CD4-positive, alpha-beta T cell treated with Interleukin-6 for 4 hours (primary cell): ENCODE results near the gene DAW1.

Experiments
- DNase-seq: peaks from one replicate; pipeline ENCODE4 v3.0.0-alpha.2; 2020; ENCODE audit warnings: mixed read lengths

The DAW1 gene

GRCh38 chr2:227862227-227862740, 9.1 kb upstream of the DAW1 start:
- DNase-seq, result peak; percentile 46

- DNase-seq, result no peak
Measured at GRCh38 chr2:227862741-227863588, 8.5 kb upstream of the DAW1 start.

DNA sequence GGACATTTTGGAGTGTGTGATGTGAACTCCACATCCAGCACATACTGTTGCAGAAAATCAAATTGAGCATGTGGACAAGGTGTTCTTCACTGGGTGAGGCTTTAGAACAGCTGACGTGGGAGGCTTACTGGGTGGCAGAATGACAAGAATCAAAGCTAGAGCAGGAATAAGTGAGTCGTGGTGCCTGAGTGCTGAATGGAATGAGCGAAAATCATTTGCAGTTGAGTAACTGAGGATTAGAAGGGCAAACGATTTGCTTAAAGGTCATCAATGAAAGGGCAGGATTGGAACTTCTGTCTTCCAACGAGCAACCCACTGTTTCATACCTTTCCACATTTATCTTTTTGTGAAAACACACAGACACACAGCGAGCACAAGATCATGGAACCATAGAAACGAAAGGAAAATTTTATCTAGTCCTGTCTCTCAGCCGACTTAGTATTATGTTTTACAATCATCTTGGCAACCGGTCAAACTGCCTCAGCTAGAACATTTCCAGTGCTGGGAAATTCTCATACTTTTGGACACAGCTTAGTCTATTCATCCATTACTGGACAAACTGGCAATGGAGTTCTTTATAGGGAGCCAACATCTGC, 7.2 kb upstream of the DAW1 start:
- DNase-seq, result no peak

- no peak for DNase-seq
Measured at GRCh38 chr2:227865291-227865690, 6.1 kb upstream of the DAW1 start.

- no peak for DNase-seq
Measured at GRCh38 chr2:227867386-227867785, 4.0 kb upstream of the DAW1 start.

- DNase-seq, result no peak
Measured at GRCh38 chr2:227870710-227871374, 589 bp upstream of the DAW1 start.

DNA sequence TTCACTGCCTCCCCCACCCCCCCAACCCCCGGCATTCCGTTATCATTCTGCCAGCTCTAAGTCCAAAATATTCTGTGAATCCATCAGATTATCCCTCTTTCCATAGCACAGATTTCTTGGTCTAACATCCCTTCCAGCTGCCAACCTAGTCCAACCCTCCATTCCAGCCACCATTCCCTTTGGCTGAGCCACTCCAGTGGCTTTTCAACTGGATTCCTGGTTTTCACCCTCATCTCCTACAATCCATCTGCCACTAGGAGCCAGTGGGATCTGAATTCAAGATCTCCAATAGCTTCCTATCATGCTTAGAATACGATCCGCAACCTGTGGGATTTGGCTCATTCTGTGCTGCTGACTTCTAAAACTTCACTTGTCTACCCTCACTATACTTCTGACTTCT, 1.2 kb downstream of the DAW1 start:
- no peak for DNase-seq

- DNase-seq, result no peak
Measured at GRCh38 chr2:227876300-227876801, 4.9 kb downstream of the DAW1 start.

DNA sequence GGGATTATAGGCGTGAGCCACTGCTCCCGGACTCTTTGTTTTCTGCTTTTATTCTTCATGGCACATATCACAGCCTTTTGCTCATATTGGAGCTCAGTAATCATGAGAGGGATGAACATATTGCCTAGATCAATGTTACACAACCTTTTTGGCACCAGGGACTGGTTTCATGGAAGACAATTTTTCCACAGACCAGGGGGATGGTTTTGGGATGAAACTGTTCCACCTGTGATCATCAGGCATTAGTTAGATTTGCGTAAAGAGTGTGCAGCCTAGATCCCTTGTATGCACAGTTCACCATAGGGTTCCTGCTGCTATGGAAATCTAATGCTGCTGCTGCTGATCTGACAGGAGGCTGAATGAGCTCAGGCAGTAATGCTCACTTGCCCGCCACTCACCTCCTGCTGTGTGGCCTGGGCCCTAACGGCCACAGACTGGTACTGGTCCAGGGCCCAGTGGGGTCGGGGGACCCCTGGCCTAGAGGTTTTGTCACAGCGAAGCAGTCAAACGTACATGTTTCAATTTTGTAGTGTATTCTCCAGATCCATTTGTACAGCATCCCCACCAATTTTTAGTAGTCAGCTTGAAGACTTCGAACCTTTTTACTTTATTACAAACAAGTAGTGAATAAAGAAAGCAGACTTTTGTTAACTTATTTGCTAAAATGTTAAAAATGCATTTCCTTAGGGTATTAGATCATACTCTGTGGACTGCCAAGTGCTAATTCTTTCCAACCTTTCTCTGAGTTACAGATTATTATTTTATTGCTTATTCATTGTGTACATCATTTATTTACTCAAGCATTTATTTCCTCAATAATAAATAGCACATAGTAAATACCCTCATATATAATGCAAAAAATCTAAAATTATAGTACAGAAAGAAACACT, 6.2 kb downstream of the DAW1 start:
- DNase-seq, result no peak

GRCh38 chr2:227880460-227880859, 9.0 kb downstream of the DAW1 start:
- no peak for DNase-seq

GRCh38 chr2:227881866-227882517, 10.6 kb downstream of the DAW1 start:
- no peak for DNase-seq

DNA sequence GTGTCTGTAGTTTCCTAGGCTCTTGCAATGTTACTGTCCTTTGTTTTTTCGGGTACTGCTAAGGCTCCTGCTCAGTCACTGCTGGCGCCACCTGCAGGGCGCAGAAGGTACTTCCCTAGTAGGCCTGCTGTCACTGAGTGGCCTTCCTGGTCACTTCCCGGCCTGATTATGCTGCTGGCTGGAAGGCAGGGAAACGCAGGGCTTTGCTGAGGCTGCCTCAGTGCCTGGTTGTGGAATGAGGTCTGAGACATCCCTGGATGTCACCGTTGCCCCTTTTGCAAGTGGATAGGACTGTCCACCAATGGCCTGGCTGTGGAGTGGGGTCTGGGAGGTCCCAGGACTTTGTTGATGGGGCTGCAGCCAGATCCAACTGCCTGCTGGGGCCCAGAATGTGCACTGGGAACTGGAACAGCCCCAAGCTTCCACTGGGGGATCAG, 13.1 kb downstream of the DAW1 start:
- peak; percentile 55 for DNase-seq

- DNase-seq, result no peak
Measured at GRCh38 chr2:227886149-227886548, 14.7 kb downstream of the DAW1 start.

DNA sequence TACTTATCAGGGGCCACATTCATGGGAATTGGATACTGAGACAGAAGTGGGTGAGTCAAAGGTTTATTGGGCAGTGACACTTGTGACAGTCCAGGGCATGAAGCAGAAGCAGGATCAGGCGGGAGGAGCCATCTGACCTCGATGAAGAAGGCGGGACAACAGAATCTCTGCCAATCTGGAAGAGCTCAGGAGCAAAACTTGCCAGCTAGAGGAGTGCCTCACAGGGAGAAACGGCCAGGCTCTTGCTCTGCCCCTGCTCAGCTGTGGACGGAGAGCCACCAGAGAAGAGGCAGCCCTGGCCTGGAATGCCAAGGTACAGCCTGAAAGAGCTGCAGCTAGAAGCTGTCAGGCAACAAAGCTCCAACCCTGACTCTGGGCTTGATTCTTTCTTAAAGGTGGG, 16.9 kb downstream of the DAW1 start:
- DNase-seq, result no peak

- DNase-seq, result no peak
Measured at GRCh38 chr2:227889336-227889735, 17.9 kb downstream of the DAW1 start.

- no peak for DNase-seq
Measured at GRCh38 chr2:227890495-227891079, 19.2 kb downstream of the DAW1 start.

DNA sequence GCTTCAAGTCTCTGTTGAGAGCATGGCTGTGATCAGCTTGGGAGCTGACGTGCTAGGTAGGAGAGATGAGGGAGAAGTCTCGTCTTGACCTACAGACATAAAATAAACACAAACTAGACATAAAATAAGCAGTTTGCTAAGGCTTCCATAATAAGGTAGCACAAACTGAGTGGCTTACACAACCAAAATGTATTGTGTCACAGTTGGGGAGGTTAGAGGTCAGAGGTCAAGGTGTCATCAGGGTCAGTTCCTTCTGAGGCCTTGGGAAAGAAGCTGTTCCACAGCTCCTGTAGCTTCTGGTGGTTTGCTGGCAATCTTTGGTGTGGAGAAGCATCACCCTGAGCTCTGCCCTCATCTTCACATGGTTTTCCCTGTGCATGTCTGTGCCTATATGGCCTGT, 20.2 kb downstream of the DAW1 start:
- DNase-seq, result no peak

- DNase-seq, result no peak
Measured at GRCh38 chr2:227903381-227903780, 31.9 kb downstream of the DAW1 start.

GRCh38 chr2:227906991-227907390, 35.6 kb downstream of the DAW1 start:
- DNase-seq, result no peak

- no peak for DNase-seq
Measured at GRCh38 chr2:227908266-227909054, 37.0 kb downstream of the DAW1 start.

DNA sequence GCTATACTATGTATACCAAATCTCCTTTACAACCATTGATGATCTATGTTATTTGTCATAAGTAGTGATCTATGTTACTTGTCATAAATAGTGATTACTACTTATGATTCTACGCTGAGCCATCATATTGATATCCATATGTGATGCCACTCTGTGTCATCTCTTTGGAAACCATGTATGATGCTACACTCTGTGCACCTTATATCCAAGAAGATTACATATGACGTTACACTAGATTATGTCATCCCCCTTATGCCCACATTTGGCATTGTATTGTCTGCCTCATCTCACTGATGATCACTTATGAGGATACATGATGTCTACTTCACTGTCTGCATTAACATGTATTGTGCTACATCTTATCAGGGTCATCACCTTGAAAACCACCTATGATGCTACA, 42.9 kb downstream of the DAW1 start:
- no peak for DNase-seq
